Central memory CD8-positive, alpha-beta T cell (primary cell): ENCODE measurements around the gene PEA15.

ENCODE experiments used
- ATAC-seq: fragments of 150-1000 bp; cut with Tn5 transposase; replicated peaks from 2 replicates; pipeline ENCODE4 v1.10.0; 2022; ENCODE audit warnings: mild to moderate bottlenecking, moderate FRiP score, moderate number of reproducible peaks; ENCODE audit not compliant: poor library complexity, severe bottlenecking; ENCODE audit errors: extremely low read depth
- DNase-seq, 2 donors: peaks; one replicate each; pipeline ENCODE4 v3.0.0; 2021; ENCODE audit warnings: low spot score in 2 of 2
- H3K27ac Mint-ChIP-seq: one replicate; pipeline ENCODE4 v1.8.0; 2022; ENCODE audit warnings: low read depth, mild to moderate bottlenecking, moderate library complexity, mixed read lengths
- H3K27me3 Mint-ChIP-seq: one replicate; pipeline ENCODE4 v1.8.0; 2022; ENCODE audit warnings: mixed read lengths
- H3K36me3 Mint-ChIP-seq: one replicate; pipeline ENCODE4 v1.8.0; 2022; ENCODE audit warnings: mild to moderate bottlenecking, moderate library complexity, mixed read lengths; ENCODE audit not compliant: insufficient read depth
- H3K4me1 Mint-ChIP-seq: one replicate; pipeline ENCODE4 v1.8.0; 2022; ENCODE audit warnings: mixed read lengths
- H3K4me3 Mint-ChIP-seq: one replicate; pipeline ENCODE4 v1.8.0; 2022; ENCODE audit warnings: mild to moderate bottlenecking, moderate library complexity, mixed read lengths
- H3K9me3 Mint-ChIP-seq: one replicate; pipeline ENCODE4 v1.8.0; 2022; ENCODE audit warnings: mixed read lengths

Gene PEA15

DNA sequence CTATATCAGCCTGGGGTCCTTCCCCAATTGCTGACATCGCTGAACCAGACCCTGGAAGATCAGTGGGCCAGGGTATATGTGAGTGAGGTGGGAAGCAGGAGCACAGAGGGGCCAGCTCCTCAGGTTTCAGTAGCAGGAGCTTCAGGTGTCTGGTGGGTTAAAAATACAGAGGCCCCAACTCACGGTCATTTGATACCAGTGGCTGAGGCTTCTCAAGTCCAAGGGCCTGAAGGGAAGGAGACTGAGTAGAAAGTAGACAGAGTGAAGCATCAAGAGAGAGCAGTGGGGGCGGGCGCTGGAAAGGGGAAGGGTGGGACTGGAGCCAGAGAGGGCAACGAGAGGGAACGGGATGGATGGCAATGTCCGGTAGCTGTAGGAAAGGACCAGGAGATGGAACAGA, 16.8 kb upstream of the PEA15 start:
- DNase-seq, result no peak
- H3K27ac Mint-ChIP-seq, result no peak overlapping the region
- H3K36me3 Mint-ChIP-seq, result no peaks in the 10 kb centered on the region
- no peak for ATAC-seq
- H3K9me3 Mint-ChIP-seq, result no peaks in the 10 kb centered on the region
- H3K4me1 Mint-ChIP-seq, result no peaks in the 10 kb centered on the region
- H3K4me3 Mint-ChIP-seq, result no peak overlapping the region
- peaks cover 19% of the 10 kb centered on the region for H3K27me3 Mint-ChIP-seq

DNA sequence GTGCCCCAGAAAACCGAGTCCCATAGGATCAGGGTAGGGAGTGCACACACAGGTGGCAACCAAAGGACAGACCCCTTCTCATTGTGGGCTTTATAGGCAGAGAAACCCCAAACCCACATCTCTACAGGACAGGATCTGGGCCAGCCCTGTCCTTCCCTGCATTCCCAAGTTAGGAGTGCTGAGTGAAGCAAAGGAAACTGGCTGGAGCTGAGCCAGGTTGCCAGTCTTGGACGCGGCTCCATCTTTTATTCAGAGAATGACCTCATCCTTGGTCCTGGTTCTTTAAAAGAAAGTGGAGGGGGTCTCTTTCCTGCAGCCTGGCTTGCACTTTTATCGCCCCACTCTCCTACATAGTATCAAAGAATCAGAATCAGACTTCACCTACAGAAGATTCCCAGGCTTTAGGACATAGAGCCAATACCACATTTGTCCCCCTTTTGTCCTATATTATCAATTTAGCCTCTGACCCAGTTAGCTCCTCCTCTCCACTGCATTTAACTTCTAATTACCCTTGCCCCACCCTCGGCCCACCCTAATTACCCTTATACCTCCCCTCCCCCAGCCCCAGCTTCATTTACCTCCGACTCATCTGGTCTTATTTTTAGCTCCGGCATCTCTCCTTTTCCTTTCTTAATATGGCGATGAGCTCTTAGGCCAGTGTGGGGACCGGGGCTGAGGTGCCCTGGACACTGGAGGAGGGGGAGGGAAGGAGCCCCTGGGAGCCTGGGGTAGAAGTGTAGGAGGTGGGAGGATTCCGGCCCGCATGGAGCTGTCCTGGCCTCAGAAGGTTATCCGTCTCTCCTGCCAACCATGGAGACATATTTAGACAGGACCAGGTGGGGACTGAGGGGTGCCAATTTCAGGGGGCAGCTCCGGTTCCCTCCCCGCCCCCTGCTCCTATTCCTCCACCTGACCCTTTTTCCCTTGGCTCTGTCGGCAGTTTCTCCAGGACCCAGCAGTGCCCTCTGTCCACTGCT, 15.2 kb upstream of the PEA15 start, which contains the start of gene CASQ1:
Gene CASQ1 (plus strand): TSS at position 927 of the 977 bp plus-strand sequence. CDS start 177 bp downstream, outside the sequence.
- Mint-ChIP-seq H3K4me1 (no peaks in the 10 kb centered on the region), H3K9me3 (no peaks in the 10 kb centered on the region), H3K27ac (no peak within 1 kb of the TSS), H3K4me3 (no peak within 1 kb of the TSS), H3K36me3 (no peaks in the 10 kb centered on the region), H3K27me3 (peaks cover 19% of the 10 kb centered on the region)
- DNase-seq, result no peak
- ATAC-seq, result no peak

DNA sequence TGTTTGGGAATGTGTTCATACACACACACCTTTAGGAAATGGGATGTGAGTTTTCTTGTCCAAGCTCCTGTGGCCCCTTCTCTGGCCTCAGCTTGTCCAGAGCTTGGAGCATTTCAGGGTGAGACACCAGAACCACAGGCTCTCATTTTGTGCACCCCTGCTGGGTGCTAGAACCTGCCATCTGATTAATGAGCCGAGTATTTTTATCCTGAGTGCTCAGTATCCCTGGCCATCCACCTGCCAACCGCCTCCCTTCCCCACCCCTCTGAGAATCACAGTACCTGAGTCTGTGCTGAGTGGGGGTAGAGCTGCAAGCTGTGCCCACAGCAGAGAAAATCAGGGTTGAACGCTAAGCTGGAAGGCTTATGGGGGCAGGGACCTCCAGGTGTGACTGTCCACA, 13.4 kb upstream of the PEA15 start:
- Mint-ChIP-seq H3K36me3 (no peaks in the 10 kb centered on the region), H3K27me3 (peaks cover 7% of the 10 kb centered on the region), H3K4me1 (no peaks in the 10 kb centered on the region), H3K9me3 (no peaks in the 10 kb centered on the region), H3K27ac (no peak overlapping the region), H3K4me3 (no peak overlapping the region)
- no peak for ATAC-seq
- no peak for DNase-seq

DNA sequence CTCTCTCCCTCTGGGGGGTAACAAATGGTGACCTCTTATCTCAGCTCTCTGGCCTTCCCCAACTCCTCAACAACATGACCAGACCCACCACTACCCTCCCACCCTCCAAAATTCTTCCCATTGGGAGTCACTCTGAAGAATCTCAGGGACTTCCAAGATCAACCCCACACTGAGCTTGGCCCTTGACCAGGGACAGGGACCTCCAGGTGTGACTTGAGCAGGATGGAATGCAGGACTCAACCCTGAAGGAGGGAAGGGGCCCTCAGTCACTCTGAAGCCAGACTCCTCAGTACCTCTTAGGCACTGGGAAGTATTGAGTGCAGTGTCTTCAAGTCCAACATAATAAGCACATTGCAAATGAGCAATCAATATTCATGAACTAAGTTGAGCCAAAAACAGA, 12.9 kb upstream of the PEA15 start:
- H3K27me3 Mint-ChIP-seq, result peaks cover 2% of the 10 kb centered on the region
- no peaks in the 10 kb centered on the region for H3K36me3 Mint-ChIP-seq
- H3K9me3 Mint-ChIP-seq, result no peaks in the 10 kb centered on the region
- ATAC-seq (no peak), DNase-seq (no peak)
- H3K27ac Mint-ChIP-seq, result no peak overlapping the region
- no peaks in the 10 kb centered on the region for H3K4me1 Mint-ChIP-seq
- no peak overlapping the region for H3K4me3 Mint-ChIP-seq

DNA sequence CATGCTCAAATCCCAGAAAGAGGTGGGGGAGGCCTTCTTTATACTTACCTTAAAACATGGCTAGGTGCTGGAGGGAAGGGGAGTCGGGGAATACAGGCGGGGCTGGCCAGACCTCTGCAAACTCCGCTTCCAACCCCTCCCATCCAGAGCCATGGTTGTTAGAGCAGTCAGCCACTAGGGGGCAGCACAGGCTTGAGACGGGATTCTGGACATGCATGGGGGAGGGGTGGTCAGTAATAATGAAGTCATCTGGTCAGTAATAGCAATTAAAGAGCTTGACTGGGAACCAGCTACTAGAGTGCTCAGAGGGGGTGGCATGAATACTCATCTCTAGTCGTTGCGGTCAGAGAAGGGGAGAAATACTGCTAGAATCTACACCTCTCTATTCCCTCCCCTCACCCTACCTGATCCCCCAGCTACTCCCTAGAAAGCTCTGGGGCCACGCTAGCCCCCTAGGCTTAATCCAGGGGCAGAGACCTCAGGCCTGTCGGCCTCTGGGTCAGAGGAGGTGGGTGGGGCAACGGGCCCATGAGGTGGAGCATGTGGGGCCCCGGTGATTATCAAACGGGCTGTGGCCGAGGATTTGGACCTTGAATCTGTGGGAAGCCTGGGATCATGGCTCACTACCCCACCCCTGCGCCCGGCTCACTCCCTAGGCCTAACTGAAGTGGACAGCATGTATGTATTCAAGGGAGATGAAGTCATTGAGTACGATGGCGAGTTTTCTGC, 11.9 kb upstream of the PEA15 start:
- no peak overlapping the region for H3K27ac Mint-ChIP-seq
- no peaks in the 10 kb centered on the region for H3K9me3 Mint-ChIP-seq
- no peaks in the 10 kb centered on the region for H3K4me1 Mint-ChIP-seq
- ATAC-seq, result no peak
- no peak overlapping the region for H3K4me3 Mint-ChIP-seq
- peak; percentile 58 to 77 for DNase-seq
- H3K36me3 Mint-ChIP-seq, result no peaks in the 10 kb centered on the region
- H3K27me3 Mint-ChIP-seq, result no peaks in the 10 kb centered on the region

DNA sequence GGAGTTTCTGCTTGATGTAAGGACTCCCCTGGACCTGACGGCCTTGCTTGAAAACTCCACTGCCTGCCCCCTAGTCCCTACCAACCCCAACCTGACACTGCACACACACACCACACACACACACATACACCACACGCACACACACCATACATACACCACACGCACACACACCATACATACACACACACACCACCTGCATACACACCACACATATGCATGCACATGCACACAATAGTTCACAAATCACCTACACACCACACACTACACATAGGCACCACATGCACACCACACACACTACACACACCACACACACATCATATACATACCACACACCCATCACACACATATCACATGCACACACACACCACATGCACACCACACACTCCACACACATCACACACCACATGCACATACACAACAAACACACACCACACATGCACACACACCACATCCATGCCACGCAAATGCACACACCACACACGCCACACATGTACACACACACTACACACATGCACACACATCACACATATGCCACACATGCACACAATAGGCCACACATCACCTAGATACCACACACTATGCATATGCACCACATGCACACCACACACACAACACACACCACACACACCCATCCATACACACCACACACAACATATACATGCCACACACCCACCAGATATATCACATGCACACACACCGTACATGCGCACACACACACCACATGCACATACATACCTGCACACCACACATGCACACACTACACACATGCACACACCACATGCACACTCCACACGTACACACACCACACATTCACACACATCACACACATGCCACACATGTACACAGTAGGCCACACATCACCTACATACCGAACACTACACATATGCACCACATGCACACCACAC, 11.1 kb upstream of the PEA15 start:
- H3K4me3 Mint-ChIP-seq, result no peak overlapping the region
- H3K27ac Mint-ChIP-seq, result no peak overlapping the region
- no peaks in the 10 kb centered on the region for H3K27me3 Mint-ChIP-seq
- H3K36me3 Mint-ChIP-seq, result no peaks in the 10 kb centered on the region
- no peaks in the 10 kb centered on the region for H3K4me1 Mint-ChIP-seq
- no peak for ATAC-seq
- H3K9me3 Mint-ChIP-seq, result no peaks in the 10 kb centered on the region
- no peak for DNase-seq

DNA sequence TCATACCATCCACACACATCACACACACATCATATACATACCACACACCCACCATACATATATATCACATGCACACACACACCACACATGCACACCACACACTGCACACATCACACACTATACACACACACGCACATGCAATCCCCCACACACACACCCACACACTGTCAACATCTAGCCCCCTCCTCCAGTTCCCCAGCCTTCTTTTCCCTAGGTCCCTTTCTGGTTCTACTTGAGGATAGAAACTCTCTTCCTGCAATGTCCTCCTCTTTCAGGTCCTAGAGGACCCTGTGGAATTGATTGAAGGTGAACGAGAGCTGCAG, 10.5 kb upstream of the PEA15 start:
- H3K9me3 Mint-ChIP-seq, result no peaks in the 10 kb centered on the region
- no peaks in the 10 kb centered on the region for H3K27me3 Mint-ChIP-seq
- no peak overlapping the region for H3K4me3 Mint-ChIP-seq
- no peak for ATAC-seq
- no peak for DNase-seq
- no peaks in the 10 kb centered on the region for H3K4me1 Mint-ChIP-seq
- no peaks in the 10 kb centered on the region for H3K36me3 Mint-ChIP-seq
- no peak overlapping the region for H3K27ac Mint-ChIP-seq

DNA sequence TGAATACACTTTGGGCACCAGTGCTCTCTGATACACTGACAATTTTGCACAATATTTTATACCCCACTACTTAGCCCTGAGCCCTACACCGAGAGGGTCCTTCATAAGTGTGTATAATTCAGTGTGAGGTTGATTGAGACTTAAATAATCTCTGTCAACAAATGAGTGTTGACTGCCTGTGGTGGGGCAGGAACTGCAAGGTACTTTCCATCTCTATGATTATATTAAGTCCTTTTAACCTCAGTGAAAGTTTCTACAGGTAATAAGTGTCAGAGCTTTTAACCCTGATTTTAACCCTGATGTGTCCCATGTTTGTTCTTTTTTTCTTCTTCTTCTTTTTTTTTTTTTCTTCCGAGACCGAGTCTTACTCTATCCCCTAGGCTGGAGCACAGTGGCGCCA, 9.0 kb upstream of the PEA15 start:
- H3K36me3 Mint-ChIP-seq, result no peaks in the 10 kb centered on the region
- no peak overlapping the region for H3K4me3 Mint-ChIP-seq
- no peak overlapping the region for H3K27ac Mint-ChIP-seq
- ATAC-seq, result no peak
- no peaks in the 10 kb centered on the region for H3K9me3 Mint-ChIP-seq
- DNase-seq, result no peak
- H3K4me1 Mint-ChIP-seq, result no peaks in the 10 kb centered on the region
- H3K27me3 Mint-ChIP-seq, result no peaks in the 10 kb centered on the region

DNA sequence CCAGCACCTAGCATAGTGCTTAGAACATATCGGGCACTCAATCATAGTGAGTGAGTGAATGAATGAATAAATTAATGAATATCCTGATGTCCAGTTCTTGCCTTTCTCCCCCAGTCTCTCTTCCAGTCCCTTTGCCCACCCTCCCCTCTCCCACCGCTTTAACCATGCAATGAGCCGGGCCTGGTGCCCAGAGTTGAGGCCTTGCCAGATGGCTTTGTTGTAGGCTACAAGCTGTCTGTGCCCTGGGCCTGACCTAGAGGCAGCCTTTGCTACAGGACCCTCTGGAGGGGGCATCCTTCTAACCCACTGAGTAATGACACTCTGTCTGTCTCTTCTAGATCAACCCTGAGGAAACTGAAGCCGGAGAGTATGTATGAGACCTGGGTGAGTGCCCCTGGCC, 8.0 kb upstream of the PEA15 start:
- ATAC-seq (no peak), DNase-seq (no peak)
- Mint-ChIP-seq H3K9me3 (no peaks in the 10 kb centered on the region), H3K27me3 (no peaks in the 10 kb centered on the region), H3K4me3 (no peak overlapping the region), H3K27ac (no peak overlapping the region), H3K4me1 (no peaks in the 10 kb centered on the region), H3K36me3 (peaks cover 3% of the 10 kb centered on the region)

DNA sequence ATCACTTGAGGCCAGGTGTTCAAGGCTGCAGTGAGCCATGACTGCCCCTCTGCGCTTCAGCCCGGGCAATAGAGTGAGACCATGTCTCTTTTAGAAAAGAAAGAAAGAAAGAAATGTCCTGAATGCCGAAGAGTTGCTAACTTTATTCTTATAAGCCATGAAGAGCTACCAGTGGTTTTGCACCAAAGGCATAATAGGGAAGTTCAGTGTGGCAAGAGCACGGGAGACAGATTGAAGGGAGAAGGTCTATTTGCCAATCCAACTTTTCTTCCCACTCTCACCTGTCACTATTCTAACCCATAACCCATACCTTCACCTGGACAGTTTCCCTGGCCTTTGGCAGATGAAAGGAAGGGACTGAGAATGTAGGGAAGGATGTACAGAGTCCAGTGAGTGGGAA, 4.4 kb upstream of the PEA15 start:
- ATAC-seq (no peak), DNase-seq (no peak)
- no peaks in the 10 kb centered on the region for H3K4me1 Mint-ChIP-seq
- H3K27me3 Mint-ChIP-seq, result no peaks in the 10 kb centered on the region
- no peak overlapping the region for H3K4me3 Mint-ChIP-seq
- no peak overlapping the region for H3K27ac Mint-ChIP-seq
- H3K9me3 Mint-ChIP-seq, result no peaks in the 10 kb centered on the region
- H3K36me3 Mint-ChIP-seq, result peaks cover 7% of the 10 kb centered on the region

DNA sequence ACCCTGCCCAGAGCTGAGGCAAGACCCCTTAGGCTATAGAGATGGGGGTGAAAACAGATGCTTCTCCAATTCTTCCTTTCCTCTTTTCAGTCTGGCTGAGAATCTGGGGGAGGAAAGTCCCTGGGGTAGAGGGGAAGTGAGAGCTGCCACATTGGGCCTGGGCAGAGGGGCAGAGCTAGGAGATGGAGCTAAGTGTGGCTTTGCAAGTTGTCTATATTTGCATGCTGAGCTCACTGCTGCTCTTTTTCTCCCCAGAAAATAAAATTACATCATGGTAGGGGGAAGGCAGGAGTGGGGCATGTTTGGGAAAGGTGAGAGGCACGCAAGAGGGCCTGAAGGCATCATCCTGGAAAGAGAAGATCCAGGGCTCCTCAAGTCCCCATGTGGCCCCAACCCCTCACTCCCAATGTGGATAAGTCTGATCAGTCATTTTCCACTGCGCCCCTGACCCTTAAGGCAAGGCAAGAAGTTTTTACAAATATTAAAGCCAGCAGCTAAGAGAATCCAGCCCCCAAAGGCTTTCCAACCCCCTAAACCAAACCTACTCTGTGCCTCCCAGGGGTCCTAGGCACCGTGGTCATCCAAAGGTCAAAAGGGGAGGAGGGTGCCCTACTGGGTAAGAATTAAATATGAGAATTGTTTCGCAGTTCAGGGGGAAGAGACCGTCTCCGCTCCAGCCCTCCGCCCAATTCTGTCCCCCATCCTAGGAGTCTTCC, 500 bp upstream of the PEA15 start:
- peak overlapping the region; percentile 34 for H3K27ac Mint-ChIP-seq
- peak overlapping the region; percentile 83 for H3K4me3 Mint-ChIP-seq
- peaks cover 8% of the 10 kb centered on the region for H3K36me3 Mint-ChIP-seq
- DNase-seq, result no peak
- no peaks in the 10 kb centered on the region for H3K27me3 Mint-ChIP-seq
- peaks cover 19% of the 10 kb centered on the region for H3K4me1 Mint-ChIP-seq
- no peak for ATAC-seq
- no peaks in the 10 kb centered on the region for H3K9me3 Mint-ChIP-seq

DNA sequence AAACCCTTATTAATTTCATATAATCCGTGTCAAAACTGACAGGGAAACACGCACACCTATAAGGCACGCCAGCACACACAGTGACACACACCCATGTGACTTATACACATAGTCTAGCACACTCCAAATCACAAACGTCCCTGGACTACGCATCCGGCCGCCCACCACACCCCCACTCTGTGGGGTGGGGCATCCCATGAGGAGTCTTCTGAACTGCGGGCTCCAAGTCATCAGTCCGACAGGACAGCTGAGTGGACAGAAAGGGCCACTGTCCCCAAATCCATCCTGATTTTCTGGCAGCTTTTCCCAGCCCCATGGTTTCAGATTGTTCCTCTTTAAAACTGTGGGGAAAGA, 829 bp downstream of the PEA15 start:
- H3K27ac Mint-ChIP-seq, result peak overlapping the region; percentile 34
- DNase-seq (peak in 1 of 2 donors; percentile 32), ATAC-seq (peak; percentile 82)
- no peaks in the 10 kb centered on the region for H3K27me3 Mint-ChIP-seq
- H3K36me3 Mint-ChIP-seq, result peaks cover 8% of the 10 kb centered on the region
- H3K4me1 Mint-ChIP-seq, result peaks cover 24% of the 10 kb centered on the region
- H3K9me3 Mint-ChIP-seq, result no peaks in the 10 kb centered on the region
- peak overlapping the region; percentile 83 for H3K4me3 Mint-ChIP-seq
